ENCODE results near the gene CACNA2D1. TPM values are rescaled to one million over a fixed set of nuclear protein-coding genes. Genes with fewer than 3 reads are reported as not detected.

The CACNA2D1 gene
- polyA plus RNA-seq, 1 experiment, result 19.5 TPM

DNA sequence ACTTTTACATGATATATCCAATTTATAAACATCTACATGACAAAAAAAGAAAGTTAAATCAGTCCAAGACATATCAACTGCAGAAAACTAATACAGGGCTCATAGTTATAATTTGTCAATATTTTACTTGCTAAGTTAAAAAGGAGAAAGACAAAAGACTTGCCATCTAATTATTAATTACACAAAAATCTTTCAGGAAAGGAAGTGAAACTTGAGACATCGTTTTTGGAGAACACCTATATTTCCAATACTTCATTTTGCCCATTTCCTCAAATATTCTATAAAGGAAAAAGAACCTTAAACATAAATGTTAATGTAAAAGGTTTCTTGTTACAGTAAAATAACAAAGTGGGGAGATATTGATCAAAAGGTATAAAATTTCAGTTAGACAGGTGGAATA lies 148.7 kb downstream of the CACNA2D1 start:
- no peak for TF ChIP-seq CTCF (IDR thresholded peaks at IDR 0.05; ENCODE audit: low read depth, low read length)
- CTCF ChIA-PET, result no interaction called here
- Histone ChIP-seq H3K27ac (ENCODE audit: low read depth, low read length) (no peak overlapping the region), H3K4me3 (ENCODE audit: low read depth, low read length) (no peak overlapping the region), H3K27me3 (ENCODE audit: control insufficient read depth, insufficient read depth, low read length) (no peaks in the 10 kb centered on the region), H3K9me3 (ENCODE audit: control insufficient read depth, insufficient read depth, low read length) (no peaks in the 10 kb centered on the region)
- POLR2A ChIA-PET, result no interaction called here
- no peak for DNase-seq (ENCODE audit: low read depth, low spot score)

DNA sequence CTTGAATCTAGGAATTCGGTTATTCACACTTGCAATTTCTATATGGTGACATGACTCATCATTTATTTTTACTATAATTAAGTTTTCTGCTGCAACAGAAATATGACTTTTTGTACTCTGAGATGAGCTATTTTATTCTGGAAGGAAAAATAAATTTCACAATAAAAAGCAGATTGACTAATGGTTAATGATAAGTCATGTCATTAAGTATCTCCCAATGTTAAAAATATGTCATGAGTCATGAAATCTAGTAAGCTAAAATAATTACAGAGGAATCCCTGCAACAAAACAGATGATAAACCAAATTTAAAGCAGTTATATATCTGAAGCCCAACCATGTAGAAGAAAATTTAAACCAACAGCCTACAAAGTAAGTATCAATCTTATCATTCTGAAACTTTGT lies 149.2 kb downstream of the CACNA2D1 start:
- H3K9me3 ChIP-seq (ENCODE audit: control insufficient read depth, insufficient read depth, low read length), result no peaks in the 10 kb centered on the region
- ChIA-PET CTCF (no interaction called here), POLR2A (no interaction called here)
- TF ChIP-seq CTCF (IDR thresholded peaks at IDR 0.05; ENCODE audit: low read depth, low read length), result no peak
- H3K27ac ChIP-seq (ENCODE audit: low read depth, low read length), result no peak overlapping the region
- H3K27me3 ChIP-seq (ENCODE audit: control insufficient read depth, insufficient read depth, low read length), result no peaks in the 10 kb centered on the region
- DNase-seq (ENCODE audit: low read depth, low spot score), result no peak
- H3K4me3 ChIP-seq (ENCODE audit: low read depth, low read length), result no peak overlapping the region

DNA sequence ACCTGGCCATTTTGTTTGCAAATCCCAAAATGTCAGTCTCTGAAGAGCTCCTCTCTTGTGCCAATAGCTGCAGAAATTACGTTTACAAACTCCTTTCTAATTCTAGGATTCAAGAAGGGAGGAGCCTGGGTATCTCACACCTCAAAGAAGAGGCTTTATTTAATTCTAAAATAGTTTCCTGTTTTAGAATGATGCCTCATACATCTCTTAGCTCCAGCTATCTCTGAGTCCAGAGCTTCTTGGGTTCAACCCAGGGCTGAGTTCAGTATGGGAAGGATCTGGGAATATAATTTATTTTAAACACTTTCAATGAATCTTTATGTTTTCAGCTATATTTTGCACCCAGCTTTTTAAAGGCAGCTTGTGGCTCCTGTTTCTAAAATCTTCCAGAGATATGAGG lies 150.1 kb downstream of the CACNA2D1 start:
- CTCF ChIA-PET, result interaction anchor here (0.7 kb wide), 1 partner anchor 18 kb away, joined by 4 read pairs; no protein-coding TSS in a partner anchor
- H3K27me3 ChIP-seq (ENCODE audit: control insufficient read depth, insufficient read depth, low read length), result no peaks in the 10 kb centered on the region
- no peak overlapping the region for H3K4me3 ChIP-seq (ENCODE audit: low read depth, low read length)
- H3K9me3 ChIP-seq (ENCODE audit: control insufficient read depth, insufficient read depth, low read length), result no peaks in the 10 kb centered on the region
- H3K27ac ChIP-seq (ENCODE audit: low read depth, low read length), result no peak overlapping the region
- no peak for TF ChIP-seq CTCF (IDR thresholded peaks at IDR 0.05; ENCODE audit: low read depth, low read length)
- DNase-seq (ENCODE audit: low read depth, low spot score), result no peak
- POLR2A ChIA-PET, result no interaction called here

DNA sequence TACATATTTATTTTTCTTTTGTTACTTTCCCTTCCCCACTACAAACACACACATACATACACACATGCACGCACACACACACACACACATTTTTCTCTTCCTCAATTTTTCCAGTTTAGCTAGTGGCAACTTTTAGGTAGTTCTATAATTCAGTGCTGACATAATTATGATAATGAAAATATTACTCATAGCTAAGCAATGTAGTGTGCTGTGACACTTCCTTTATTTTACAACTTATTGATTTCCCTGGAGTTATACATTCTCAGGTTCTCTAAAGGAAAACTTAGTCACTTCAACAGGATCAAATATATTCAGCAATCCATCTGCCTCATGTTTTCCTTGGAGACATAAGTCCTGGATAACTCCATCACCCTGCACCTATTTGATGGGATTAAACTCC lies 151.6 kb downstream of the CACNA2D1 start:
- H3K4me3 ChIP-seq (ENCODE audit: low read depth, low read length), result no peak overlapping the region
- H3K27me3 ChIP-seq (ENCODE audit: control insufficient read depth, insufficient read depth, low read length), result no peaks in the 10 kb centered on the region
- ChIA-PET CTCF (no interaction called here), POLR2A (no interaction called here)
- no peak overlapping the region for H3K27ac ChIP-seq (ENCODE audit: low read depth, low read length)
- no peak for DNase-seq (ENCODE audit: low read depth, low spot score)
- H3K9me3 ChIP-seq (ENCODE audit: control insufficient read depth, insufficient read depth, low read length), result no peaks in the 10 kb centered on the region
- no peak for TF ChIP-seq CTCF (IDR thresholded peaks at IDR 0.05; ENCODE audit: low read depth, low read length)

DNA sequence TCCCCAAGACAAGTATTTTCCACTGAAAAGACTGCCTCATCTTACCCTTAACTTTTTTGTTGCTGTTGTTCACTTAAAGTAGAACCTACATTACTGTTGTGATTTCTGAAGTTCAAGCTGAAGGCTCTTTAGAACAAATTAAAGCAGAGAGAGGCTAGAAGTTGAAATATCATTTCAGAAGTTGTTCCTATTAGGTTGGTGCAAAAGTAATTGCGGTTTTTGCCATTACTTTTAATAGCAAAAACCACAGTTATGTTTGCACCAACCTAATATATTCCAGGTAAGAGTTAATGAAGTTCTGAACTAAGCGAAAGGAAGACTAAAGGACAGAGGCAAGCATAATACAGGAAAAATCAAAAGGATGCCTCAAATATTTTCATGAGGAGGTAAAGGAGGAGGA lies 153.7 kb downstream of the CACNA2D1 start:
- no peak for TF ChIP-seq CTCF (IDR thresholded peaks at IDR 0.05; ENCODE audit: low read depth, low read length)
- H3K27me3 ChIP-seq (ENCODE audit: control insufficient read depth, insufficient read depth, low read length), result no peaks in the 10 kb centered on the region
- no peak overlapping the region for H3K4me3 ChIP-seq (ENCODE audit: low read depth, low read length)
- ChIA-PET POLR2A (no interaction called here), CTCF (no interaction called here)
- no peaks in the 10 kb centered on the region for H3K9me3 ChIP-seq (ENCODE audit: control insufficient read depth, insufficient read depth, low read length)
- no peak for DNase-seq (ENCODE audit: low read depth, low spot score)
- H3K27ac ChIP-seq (ENCODE audit: low read depth, low read length), result no peak overlapping the region
